ACC112 (cell line): ENCODE measurements around the gene TTC7B.

ENCODE experiments used
- H2AFZ ChIP-seq: fragments of 200-600 bp; sonication (generic); one replicate; pipeline ENCODE4 v1.6.0; 2017; ENCODE audit warnings: antibody characterized with exemption, low read length; ENCODE audit not compliant: unreplicated experiment
- H3K27ac ChIP-seq: fragments of 200-600 bp; sonication (generic); 2 replicates; pipeline ENCODE4 v1.5.1; 2014; ENCODE audit warnings: low read depth, mild to moderate bottlenecking, antibody characterized with exemption, low read length, moderate library complexity
- H3K27me3 ChIP-seq: fragments of 200-600 bp; sonication (generic); 2 replicates; pipeline ENCODE4 v1.6.1; 2014; ENCODE audit warnings: mild to moderate bottlenecking, antibody characterized with exemption, low read length, moderate library complexity, mixed read lengths; ENCODE audit not compliant: insufficient read depth
- H3K36me3 ChIP-seq: fragments of 200-600 bp; sonication (generic); 2 replicates; pipeline ENCODE4 v1.6.1; 2016; ENCODE audit warnings: mild to moderate bottlenecking, antibody characterized with exemption, low read length, moderate library complexity, mixed read lengths; ENCODE audit not compliant: insufficient read depth
- H3K4me1 ChIP-seq: fragments of 200-600 bp; sonication (generic); one replicate; pipeline ENCODE4 v1.6.1; 2016; ENCODE audit warnings: low read length, mixed read lengths; ENCODE audit not compliant: insufficient read depth, unreplicated experiment, control insufficient read depth
- H3K4me3 ChIP-seq: fragments of 200-600 bp; sonication (generic); 2 replicates; pipeline ENCODE4 v1.5.1; 2014; ENCODE audit warnings: mild to moderate bottlenecking, low read depth, low read length
- H3K79me2 ChIP-seq: fragments of 200-600 bp; sonication (generic); one replicate; pipeline ENCODE4 v1.6.0; 2016; ENCODE audit warnings: low read length; ENCODE audit not compliant: control insufficient read depth, unreplicated experiment, insufficient read depth

Gene TTC7B

GRCh38 chr14:90559811-90560492 is 256.3 kb downstream of the TTC7B start:
- H3K4me3 ChIP-seq = no peak overlapping the region
- no peaks in the 10 kb centered on the region for H3K36me3 ChIP-seq
- no peak overlapping the region for H3K27ac ChIP-seq

GRCh38 chr14:90558983-90559590 is 257.1 kb downstream of the TTC7B start:
- no peak overlapping the region for H3K27ac ChIP-seq
- H3K4me3 ChIP-seq = no peak overlapping the region
- H3K4me1 ChIP-seq = no peaks in the 10 kb centered on the region
- no peaks in the 10 kb centered on the region for H3K79me2 ChIP-seq
- H3K36me3 ChIP-seq = no peaks in the 10 kb centered on the region
- H2AFZ ChIP-seq = no peak overlapping the region
- no peaks in the 10 kb centered on the region for H3K27me3 ChIP-seq

More at GRCh38 chr14:90559811-90560492, 256.3 kb downstream of the TTC7B start:
- H3K4me1 ChIP-seq = no peaks in the 10 kb centered on the region
- H2AFZ ChIP-seq = no peak overlapping the region
- H3K79me2 ChIP-seq = no peaks in the 10 kb centered on the region
- no peaks in the 10 kb centered on the region for H3K27me3 ChIP-seq

DNA sequence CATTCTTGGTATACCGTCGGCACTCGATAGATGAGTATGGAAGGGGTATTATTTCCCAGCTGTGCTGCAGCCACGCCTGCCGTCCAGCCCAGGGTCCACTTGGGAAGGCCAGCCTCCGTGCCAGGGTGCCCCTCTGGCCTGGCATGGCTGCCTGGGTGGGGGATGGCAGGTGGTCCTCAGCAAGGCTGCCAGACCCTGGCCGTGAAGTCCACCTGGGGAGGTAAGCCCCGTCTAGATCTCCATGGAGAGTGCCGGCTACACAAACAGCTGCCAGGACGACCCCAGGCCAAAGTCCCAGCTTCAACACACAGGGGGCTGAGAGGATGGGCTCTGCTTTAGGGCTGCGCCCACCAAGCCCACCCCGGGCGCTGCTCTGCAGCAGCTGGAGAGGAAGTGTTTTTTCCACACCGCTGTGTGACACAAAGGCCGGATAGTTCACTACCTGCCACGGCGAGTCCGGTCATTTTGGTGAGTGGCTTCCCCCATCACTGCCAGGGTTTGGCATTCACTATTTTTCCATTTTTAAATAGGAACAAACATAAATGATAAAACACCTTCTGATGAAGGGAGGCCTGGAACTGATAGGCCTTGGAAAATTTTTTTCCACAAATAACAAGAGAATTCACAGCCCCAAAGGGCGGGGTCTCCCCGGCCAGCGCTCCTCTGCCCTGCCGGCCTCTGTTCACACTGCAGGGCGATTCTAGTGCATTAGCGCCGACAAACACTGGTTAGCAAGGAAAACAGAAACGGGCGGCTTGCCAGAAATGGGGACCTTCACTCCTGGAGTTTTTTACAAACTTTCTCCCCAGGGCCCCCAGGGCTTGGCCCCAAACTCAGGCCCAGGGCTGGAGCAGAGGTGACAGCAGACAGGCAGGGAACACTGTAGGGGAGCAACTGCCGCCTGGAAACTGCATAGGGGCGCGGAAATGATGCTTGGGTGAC is 257.9 kb downstream of the TTC7B start:
- Histone ChIP-seq H3K36me3 (no peaks in the 10 kb centered on the region), H3K4me1 (no peaks in the 10 kb centered on the region), H3K4me3 (no peak overlapping the region), H3K27me3 (no peaks in the 10 kb centered on the region), H3K27ac (no peak overlapping the region), H2AFZ (no peak overlapping the region), H3K79me2 (no peaks in the 10 kb centered on the region)

DNA sequence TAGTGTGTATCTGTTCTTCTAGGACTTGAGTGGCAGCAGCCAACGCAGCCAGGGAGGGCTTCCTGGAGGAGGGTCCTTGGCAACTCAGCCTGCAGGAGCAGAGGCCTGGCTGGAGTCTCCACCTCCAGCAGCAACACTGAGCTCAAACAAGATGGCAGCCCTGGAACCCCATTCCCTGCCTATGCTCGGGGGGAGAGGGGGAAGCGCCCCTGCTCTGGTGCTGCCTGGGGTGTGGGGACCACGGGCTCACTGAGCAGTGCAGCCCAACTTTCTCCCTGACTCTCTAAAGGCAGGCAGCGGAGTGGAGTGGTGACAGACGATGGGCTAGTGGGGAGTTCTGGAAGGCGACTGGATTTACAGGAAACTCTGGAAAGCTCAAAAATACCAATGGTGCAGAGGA is 258.7 kb downstream of the TTC7B start:
- H3K79me2 ChIP-seq = no peaks in the 10 kb centered on the region
- no peaks in the 10 kb centered on the region for H3K36me3 ChIP-seq
- no peak overlapping the region for H3K27ac ChIP-seq
- no peaks in the 10 kb centered on the region for H3K4me1 ChIP-seq
- no peak overlapping the region for H3K4me3 ChIP-seq
- H3K27me3 ChIP-seq = no peaks in the 10 kb centered on the region
- no peak overlapping the region for H2AFZ ChIP-seq

DNA sequence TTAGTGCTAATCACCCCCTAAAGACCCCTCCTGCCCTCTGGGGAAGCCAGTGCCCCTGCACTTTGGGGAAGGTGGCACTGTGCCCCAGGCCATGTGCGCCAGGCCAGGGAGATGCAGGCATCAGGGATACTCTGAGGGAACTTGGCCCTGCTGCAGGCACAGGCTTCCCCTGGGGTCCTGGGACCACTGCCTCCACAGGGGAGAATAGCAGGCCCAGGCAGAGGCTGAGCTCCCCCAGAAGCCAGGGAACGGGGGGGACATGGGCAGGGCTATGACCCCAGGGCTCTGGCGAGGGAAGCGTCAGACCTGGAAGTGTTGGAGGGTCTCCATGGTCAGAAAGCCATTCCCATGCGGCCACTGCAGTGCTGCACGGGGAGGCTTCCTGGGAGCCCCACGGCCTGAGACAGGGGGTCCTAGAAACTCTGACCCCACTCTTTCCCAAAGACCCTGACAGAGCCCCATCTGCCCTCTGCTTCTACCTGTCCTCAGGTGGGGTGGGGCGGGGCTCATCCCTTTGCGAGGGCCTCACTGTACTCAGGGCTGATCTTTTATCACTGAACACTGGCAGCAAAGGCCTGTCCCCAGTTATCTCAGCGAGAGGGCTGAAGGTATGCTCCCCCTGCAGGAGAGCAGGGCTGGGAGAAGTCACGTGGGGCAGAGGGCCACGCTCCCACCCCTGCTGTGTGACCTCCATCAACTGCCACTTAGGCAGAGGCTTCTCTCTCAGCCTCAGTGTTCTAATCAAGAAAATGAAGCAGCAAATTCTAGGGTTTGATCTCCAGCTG is 259.4 kb downstream of the TTC7B start:
- Histone ChIP-seq H3K27me3 (no peaks in the 10 kb centered on the region), H3K79me2 (no peaks in the 10 kb centered on the region), H3K27ac (no peak overlapping the region), H3K36me3 (no peaks in the 10 kb centered on the region), H2AFZ (no peak overlapping the region), H3K4me3 (no peak overlapping the region), H3K4me1 (no peaks in the 10 kb centered on the region)

- H2AFZ ChIP-seq = no peak overlapping the region
Observed at GRCh38 chr14:90556012-90556477, 260.2 kb downstream of the TTC7B start.

GRCh38 chr14:90555126-90556011 is 260.9 kb downstream of the TTC7B start:
- no peaks in the 10 kb centered on the region for H3K4me1 ChIP-seq
- H3K27ac ChIP-seq = no peak overlapping the region
- H3K27me3 ChIP-seq = no peaks in the 10 kb centered on the region
- H3K36me3 ChIP-seq = no peaks in the 10 kb centered on the region
- no peak overlapping the region for H3K4me3 ChIP-seq
- H3K79me2 ChIP-seq = no peaks in the 10 kb centered on the region
- no peak overlapping the region for H2AFZ ChIP-seq

More at GRCh38 chr14:90556012-90556477, 260.2 kb downstream of the TTC7B start:
- no peaks in the 10 kb centered on the region for H3K4me1 ChIP-seq
- H3K27ac ChIP-seq = no peak overlapping the region
- H3K4me3 ChIP-seq = no peak overlapping the region
- H3K36me3 ChIP-seq = no peaks in the 10 kb centered on the region
- no peaks in the 10 kb centered on the region for H3K79me2 ChIP-seq
- no peaks in the 10 kb centered on the region for H3K27me3 ChIP-seq

- H3K4me1 ChIP-seq = no peaks in the 10 kb centered on the region
- H3K36me3 ChIP-seq = no peaks in the 10 kb centered on the region
- H3K27me3 ChIP-seq = no peaks in the 10 kb centered on the region
- no peak overlapping the region for H3K27ac ChIP-seq
- H3K4me3 ChIP-seq = no peak overlapping the region
- H3K79me2 ChIP-seq = no peaks in the 10 kb centered on the region
- no peak overlapping the region for H2AFZ ChIP-seq
Observed at GRCh38 chr14:90554341-90554740, 261.9 kb downstream of the TTC7B start.

GRCh38 chr14:90553921-90554336 is 262.3 kb downstream of the TTC7B start:
- H3K4me3 ChIP-seq = no peak overlapping the region
- no peaks in the 10 kb centered on the region for H3K4me1 ChIP-seq
- H2AFZ ChIP-seq = no peak overlapping the region
- H3K27ac ChIP-seq = no peak overlapping the region
- no peaks in the 10 kb centered on the region for H3K36me3 ChIP-seq
- no peaks in the 10 kb centered on the region for H3K79me2 ChIP-seq
- H3K27me3 ChIP-seq = no peaks in the 10 kb centered on the region
